ENCODE data around the gene SLC9A5. TPM values are rescaled to one million over a fixed set of nuclear protein-coding genes. Genes with fewer than 3 reads are reported as not detected.

SLC9A5 gene
- total and polyA plus RNA-seq, 2 donors (not counting 3 experiments of a cell fraction or from before 2014, with no cell fraction given) = 2.7 to 2.8 TPM

- intact Hi-C loops (cut with micrococcal nuclease) = loop anchor here (10.0 kb wide), 1 partner anchor 594 kb away; no protein-coding TSS in a partner anchor
- Histone ChIP-seq H3K79me2 (ENCODE audit: control insufficient read depth, insufficient read depth, low read length) (no peaks in the 10 kb centered on the region), H3K9ac (replicated peaks; ENCODE audit: extremely low read depth, insufficient read depth, low read length) (no peak overlapping the region), H3K9me3 (replicated peaks; ENCODE audit: control insufficient read depth, insufficient read depth, low read length) (no peaks in the 10 kb centered on the region), H3K4me2 (ENCODE audit: insufficient read depth, low read length) (no peak overlapping the region), H3K27ac (ENCODE audit: insufficient read depth, low read depth, low read length) (no peak overlapping the region), H3K9me1 (replicated peaks; ENCODE audit: control insufficient read depth, extremely low read depth, insufficient read depth, low read length) (no peaks in the 10 kb centered on the region), H3K36me3 (ENCODE audit: control insufficient read depth in 2 of 2, extremely low read depth in 1 of 2, insufficient read depth in 2 of 2, low read length in 2 of 2) (no peaks in the 10 kb centered on the region), H3K27me3 (ENCODE audit: control insufficient read depth in 2 of 2, insufficient read depth in 2 of 2, low read length in 2 of 2) (no peaks in the 10 kb centered on the region), H3K4me1 (ENCODE audit: control insufficient read depth, extremely low read depth, insufficient read depth, low read length) (peaks cover 12% of the 10 kb centered on the region), H3K4me3 (replicated peaks in 1 of 3; ENCODE audit: insufficient read depth in 1 of 3, low read depth in 1 of 3, low read length in 3 of 3) (no peak overlapping the region), H4K20me1 (replicated peaks; ENCODE audit: control insufficient read depth, extremely low read depth, insufficient read depth, low read length) (no peaks in the 10 kb centered on the region), H2AFZ (ENCODE audit: low read depth, low read length) (no peak overlapping the region)
- BruUV-seq (replicated peaks) = no TSS peak
- no peak for FAIRE-seq
- ChIA-PET POLR2A (no interaction called here), CTCF (interaction anchor here (1.6 kb wide), 1 partner anchor 50 kb away, joined by 5 read pairs; no protein-coding TSS in a partner anchor)
- no peak for DNase-seq (ENCODE audit: low read depth, low spot score)
- dilution Hi-C loops (cut with MboI; ENCODE audit: extremely low pct_ligation_motif_present, low sequenced_read_pairs) = no loop called here
- TF ChIP-seq POLR2A (IDR thresholded peaks at IDR 0.05; ENCODE audit: low read depth, low read length) = no peak
- no peak for TF ChIP-seq POLR2AphosphoS5 (IDR thresholded peaks at IDR 0.05; ENCODE audit: insufficient read depth, low read depth, low read length)
- TF ChIP-seq MAX (IDR thresholded peaks at IDR 0.05; ENCODE audit: insufficient read depth, insufficient read length) = no peak
- TF ChIP-seq JUN (IDR thresholded peaks at IDR 0.05; ENCODE audit: borderline replicate concordance, insufficient read depth, insufficient read length, low read depth) = no peak
- TF ChIP-seq CTCF (IDR thresholded peaks at IDR 0.05; ENCODE audit: extremely low read depth in 1 of 2, insufficient read depth in 1 of 2, low read depth in 1 of 2, low read length in 2 of 2) = no peak
- TF ChIP-seq FOS (IDR thresholded peaks at IDR 0.05; ENCODE audit: borderline replicate concordance, insufficient read depth, low read length) = no peak
- no peak for TF ChIP-seq MYC (IDR thresholded peaks at IDR 0.05; ENCODE audit: low read depth, low read length)
Observed at GRCh38 chr16:67310561-67310960, 61.8 kb downstream of the SLC9A5 start.

All from endothelial cell of umbilical vein (primary cell).